ENCODE measurements around the gene LSM8.

LSM8 gene

GRCh38 chr7:118149394-118149793 lies 34.6 kb upstream of the LSM8 start:
- no peak overlapping the region for H3K9ac ChIP-seq
- H3K36me3 ChIP-seq (ENCODE audit: insufficient read depth), result no peaks in the 10 kb centered on the region
- no peak overlapping the region for H2AFZ ChIP-seq (ENCODE audit: low read depth)
- no peak for TF ChIP-seq CTCF (conservative IDR thresholded peaks at IDR 0.05; ENCODE audit: low read depth, low read length)
- no peak overlapping the region for H3K4me2 ChIP-seq
- H3K4me1 ChIP-seq (ENCODE audit: low read depth, poor library complexity, severe bottlenecking), result no peaks in the 10 kb centered on the region
- H4K20me1 ChIP-seq (ENCODE audit: insufficient read depth), result no peaks in the 10 kb centered on the region
- H3K27ac ChIP-seq, result no peak overlapping the region
- H3K4me3 ChIP-seq (IDR thresholded peaks at IDR 0.05; ENCODE audit: insufficient read depth, low read depth, low read length), result no peak overlapping the region
- no peaks in the 10 kb centered on the region for H3K79me2 ChIP-seq (ENCODE audit: insufficient read depth, low read depth)
- H3K27me3 ChIP-seq (ENCODE audit: insufficient read depth, low read depth), result no peaks in the 10 kb centered on the region

- Histone ChIP-seq H3K4me2 (no peak overlapping the region), H2AFZ (ENCODE audit: low read depth) (no peak overlapping the region), H3K27me3 (ENCODE audit: insufficient read depth, low read depth) (no peaks in the 10 kb centered on the region), H3K36me3 (ENCODE audit: insufficient read depth) (no peaks in the 10 kb centered on the region), H3K9ac (no peak overlapping the region), H3K79me2 (ENCODE audit: insufficient read depth, low read depth) (no peaks in the 10 kb centered on the region), H3K4me3 (IDR thresholded peaks at IDR 0.05; ENCODE audit: insufficient read depth, low read depth, low read length) (no peak overlapping the region), H3K27ac (no peak overlapping the region), H4K20me1 (ENCODE audit: insufficient read depth) (no peaks in the 10 kb centered on the region), H3K4me1 (ENCODE audit: low read depth, poor library complexity, severe bottlenecking) (no peaks in the 10 kb centered on the region)
- TF ChIP-seq CTCF (conservative IDR thresholded peaks at IDR 0.05; ENCODE audit: low read depth, low read length), result no peak
Measured at GRCh38 chr7:118151671-118152070, 32.3 kb upstream of the LSM8 start.

GRCh38 chr7:118152149-118152548 lies 31.8 kb upstream of the LSM8 start:
- H3K27ac ChIP-seq, result no peak overlapping the region
- no peaks in the 10 kb centered on the region for H3K36me3 ChIP-seq (ENCODE audit: insufficient read depth)
- TF ChIP-seq CTCF (conservative IDR thresholded peaks at IDR 0.05; ENCODE audit: low read depth, low read length), result no peak
- H2AFZ ChIP-seq (ENCODE audit: low read depth), result no peak overlapping the region
- no peaks in the 10 kb centered on the region for H3K4me1 ChIP-seq (ENCODE audit: low read depth, poor library complexity, severe bottlenecking)
- H3K79me2 ChIP-seq (ENCODE audit: insufficient read depth, low read depth), result no peaks in the 10 kb centered on the region
- no peaks in the 10 kb centered on the region for H3K27me3 ChIP-seq (ENCODE audit: insufficient read depth, low read depth)
- no peak overlapping the region for H3K4me3 ChIP-seq (IDR thresholded peaks at IDR 0.05; ENCODE audit: insufficient read depth, low read depth, low read length)
- no peak overlapping the region for H3K4me2 ChIP-seq
- H3K9ac ChIP-seq, result no peak overlapping the region
- no peaks in the 10 kb centered on the region for H4K20me1 ChIP-seq (ENCODE audit: insufficient read depth)

GRCh38 chr7:118152654-118153053 lies 31.3 kb upstream of the LSM8 start:
- H3K79me2 ChIP-seq (ENCODE audit: insufficient read depth, low read depth), result no peaks in the 10 kb centered on the region
- no peaks in the 10 kb centered on the region for H3K36me3 ChIP-seq (ENCODE audit: insufficient read depth)
- H4K20me1 ChIP-seq (ENCODE audit: insufficient read depth), result no peaks in the 10 kb centered on the region
- H3K4me2 ChIP-seq, result no peak overlapping the region
- no peaks in the 10 kb centered on the region for H3K27me3 ChIP-seq (ENCODE audit: insufficient read depth, low read depth)
- no peak overlapping the region for H3K9ac ChIP-seq
- TF ChIP-seq CTCF (conservative IDR thresholded peaks at IDR 0.05; ENCODE audit: low read depth, low read length), result no peak
- H3K4me1 ChIP-seq (ENCODE audit: low read depth, poor library complexity, severe bottlenecking), result no peaks in the 10 kb centered on the region
- no peak overlapping the region for H2AFZ ChIP-seq (ENCODE audit: low read depth)
- no peak overlapping the region for H3K27ac ChIP-seq
- no peak overlapping the region for H3K4me3 ChIP-seq (IDR thresholded peaks at IDR 0.05; ENCODE audit: insufficient read depth, low read depth, low read length)
